ENCODE measurements around the gene PCK2. TPM values are rescaled to one million over a fixed set of nuclear protein-coding genes. Genes with fewer than 3 reads are reported as not detected.

PCK2 gene
- total RNA-seq, 1 donor from 2014 or later, result 64.2 TPM

- Mint-ChIP-seq H3K27me3 (peaks cover 2% of the 10 kb centered on the region), H3K9me3 (no peaks in the 10 kb centered on the region), H3K4me1 (peaks cover 34% of the 10 kb centered on the region), H3K36me3 (ENCODE audit: low read depth) (peaks cover 33% of the 10 kb centered on the region), H3K4me3 (peak within 1 kb of the TSS; percentile 99), H3K27ac (peak within 1 kb of the TSS; percentile 100)
- peak; percentile 99 for DNase-seq
- intact Hi-C loops (cut with micrococcal nuclease), result loop anchor here (1.0 to 10.0 kb wide), 12 partner anchors 20 to 557 kb away; partner anchors contain the start of genes CARMIL3, CHMP4A, EMC9 and GMPR2
Observed at GRCh38 chr14:24114532-24115421, 20.7 kb downstream of the PCK2 start, which contains the start of the genes DCAF11 and NRL. Gene DCAF11, plus strand, starts transcription at chr14:24114777. Its CDS starts 818 bp downstream, at chr14:24115595. Gene NRL, minus strand, starts transcription at chr14:24114949. Its CDS starts 32,101 bp downstream, at chr14:24082848.

DNA sequence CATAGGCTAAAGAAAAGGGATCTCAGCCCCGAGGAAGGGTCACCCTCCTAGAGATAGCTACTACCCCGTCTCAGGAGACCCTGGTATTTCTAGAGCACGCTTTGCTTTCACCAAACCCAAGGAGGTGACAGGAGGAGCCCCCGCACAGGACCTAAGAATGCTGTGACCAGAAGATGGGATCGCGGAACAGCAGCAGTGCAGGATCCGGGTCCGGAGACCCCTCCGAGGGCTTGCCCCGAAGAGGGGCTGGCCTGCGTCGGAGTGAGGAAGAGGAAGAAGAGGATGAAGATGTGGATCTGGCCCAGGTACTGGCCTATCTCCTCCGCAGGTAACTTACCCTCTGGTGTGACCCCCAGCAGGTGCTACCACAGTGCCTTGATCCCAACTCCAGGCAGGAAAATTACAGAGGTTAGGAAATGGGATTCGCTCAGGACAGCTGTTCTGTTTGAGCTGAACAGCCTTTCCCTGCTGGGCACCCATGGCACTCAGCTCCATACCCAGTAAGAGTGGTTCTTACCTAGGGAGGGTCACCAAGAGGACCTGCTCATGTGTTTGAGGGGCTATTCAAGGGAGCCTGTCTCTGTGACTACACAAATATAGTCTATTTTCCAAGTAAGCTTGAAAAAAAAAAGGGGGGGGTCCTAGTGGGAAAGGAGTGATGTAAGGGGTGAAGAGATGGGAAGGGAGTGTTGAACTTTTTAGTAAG is 21.5 kb downstream of the PCK2 start:
- Mint-ChIP-seq H3K4me3 (peak overlapping the region; percentile 99), H3K4me1 (peaks cover 34% of the 10 kb centered on the region), H3K36me3 (ENCODE audit: low read depth) (peaks cover 36% of the 10 kb centered on the region), H3K27me3 (peaks cover 2% of the 10 kb centered on the region), H3K9me3 (no peaks in the 10 kb centered on the region), H3K27ac (peak overlapping the region; percentile 100)
- intact Hi-C loops (cut with micrococcal nuclease), result loop anchor here (2.0 to 10.0 kb wide), 2 partner anchors 63 to 319 kb away; partner anchors contain the start of gene CARMIL3
- DNase-seq, result no peak

- H3K9me3 Mint-ChIP-seq, result no peaks in the 10 kb centered on the region
- DNase-seq, result no peak
- peaks cover 31% of the 10 kb centered on the region for H3K4me1 Mint-ChIP-seq
- H3K4me3 Mint-ChIP-seq, result peak overlapping the region; percentile 99
- peaks cover 2% of the 10 kb centered on the region for H3K27me3 Mint-ChIP-seq
- peaks cover 41% of the 10 kb centered on the region for H3K36me3 Mint-ChIP-seq (ENCODE audit: low read depth)
- peak overlapping the region; percentile 100 for H3K27ac Mint-ChIP-seq
- intact Hi-C loops (cut with micrococcal nuclease), result loop anchor here (10.0 kb wide), 1 partner anchor 319 kb away; no protein-coding TSS in a partner anchor
Observed at GRCh38 chr14:24116128-24116814, 22.2 kb downstream of the PCK2 start.

GRCh38 chr14:24117179-24117578 is 23.1 kb downstream of the PCK2 start:
- no peak for DNase-seq
- Mint-ChIP-seq H3K4me3 (no peak overlapping the region), H3K27me3 (peaks cover 2% of the 10 kb centered on the region), H3K9me3 (no peaks in the 10 kb centered on the region), H3K27ac (no peak overlapping the region), H3K36me3 (ENCODE audit: low read depth) (peaks cover 46% of the 10 kb centered on the region), H3K4me1 (peaks cover 30% of the 10 kb centered on the region)
- intact Hi-C loops (cut with micrococcal nuclease), result loop anchor here (10.0 kb wide), 1 partner anchor 318 kb away; no protein-coding TSS in a partner anchor

GRCh38 chr14:24119691-24120090 is 25.6 kb downstream of the PCK2 start:
- intact Hi-C loops (cut with micrococcal nuclease), result loop anchor here (10.0 kb wide), 1 partner anchor 315 kb away; no protein-coding TSS in a partner anchor
- Mint-ChIP-seq H3K36me3 (ENCODE audit: low read depth) (peaks cover 62% of the 10 kb centered on the region), H3K27me3 (peaks cover 2% of the 10 kb centered on the region)

DNA sequence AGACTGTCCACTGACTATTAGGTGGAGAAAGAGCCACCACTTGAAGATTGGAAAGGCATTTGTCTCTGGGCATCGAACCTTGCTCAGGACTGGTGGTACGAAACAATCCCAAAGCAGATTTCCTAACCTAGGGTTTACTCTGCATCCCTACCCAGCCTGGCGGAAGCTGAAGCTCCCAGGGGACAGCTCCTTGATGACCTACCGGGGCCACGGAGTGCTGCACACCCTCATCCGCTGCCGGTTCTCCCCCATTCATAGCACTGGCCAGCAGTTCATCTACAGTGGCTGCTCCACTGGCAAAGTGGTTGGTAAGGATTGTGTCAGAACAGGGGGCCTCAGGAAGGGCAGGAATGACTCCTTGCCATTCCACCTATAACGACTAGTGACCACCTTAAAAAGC is 27.1 kb downstream of the PCK2 start:
- H3K4me1 Mint-ChIP-seq, result peaks cover 18% of the 10 kb centered on the region
- DNase-seq, result no peak
- intact Hi-C loops (cut with micrococcal nuclease), result no loop called here
- H3K36me3 Mint-ChIP-seq (ENCODE audit: low read depth), result peaks cover 59% of the 10 kb centered on the region
- H3K27ac Mint-ChIP-seq, result no peak overlapping the region
- no peaks in the 10 kb centered on the region for H3K27me3 Mint-ChIP-seq
- no peak overlapping the region for H3K4me3 Mint-ChIP-seq
- no peaks in the 10 kb centered on the region for H3K9me3 Mint-ChIP-seq

More at GRCh38 chr14:24119691-24120090, 25.6 kb downstream of the PCK2 start:
- Mint-ChIP-seq H3K9me3 (no peaks in the 10 kb centered on the region), H3K27ac (no peak overlapping the region), H3K4me1 (peaks cover 31% of the 10 kb centered on the region), H3K4me3 (no peak overlapping the region)
- no peak for DNase-seq

DNA sequence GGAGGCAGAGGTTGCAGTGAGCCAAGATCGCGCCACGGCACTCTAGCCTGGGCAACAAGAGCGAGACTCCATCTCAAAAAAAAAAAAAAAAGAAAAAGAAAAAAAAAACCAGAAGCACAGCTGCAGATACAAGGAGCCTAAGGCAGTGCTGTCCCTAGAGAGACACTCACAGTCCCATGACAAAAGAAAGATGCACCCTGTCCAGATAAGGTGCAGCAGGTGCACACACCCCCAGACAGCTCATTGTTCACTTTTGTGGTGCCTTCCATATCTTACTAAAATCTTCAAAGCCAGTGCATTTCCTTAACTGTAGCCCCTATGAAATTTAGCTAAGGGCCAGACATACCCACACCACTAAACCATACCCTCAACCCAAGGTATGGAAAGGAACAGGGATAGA is 28.3 kb downstream of the PCK2 start:
- DNase-seq, result no peak
- Mint-ChIP-seq H3K27me3 (no peaks in the 10 kb centered on the region), H3K27ac (no peak overlapping the region), H3K9me3 (no peaks in the 10 kb centered on the region), H3K4me3 (no peak overlapping the region), H3K36me3 (ENCODE audit: low read depth) (peaks cover 56% of the 10 kb centered on the region), H3K4me1 (peaks cover 9% of the 10 kb centered on the region)
- intact Hi-C loops (cut with micrococcal nuclease), result no loop called here

- intact Hi-C loops (cut with micrococcal nuclease), result no loop called here
- Mint-ChIP-seq H3K36me3 (ENCODE audit: low read depth) (peaks cover 52% of the 10 kb centered on the region), H3K4me3 (no peak overlapping the region), H3K27ac (no peak overlapping the region), H3K27me3 (no peaks in the 10 kb centered on the region), H3K4me1 (peaks cover 7% of the 10 kb centered on the region), H3K9me3 (no peaks in the 10 kb centered on the region)
- no peak for DNase-seq
Observed at GRCh38 chr14:24122898-24123297, 28.8 kb downstream of the PCK2 start.

DNA sequence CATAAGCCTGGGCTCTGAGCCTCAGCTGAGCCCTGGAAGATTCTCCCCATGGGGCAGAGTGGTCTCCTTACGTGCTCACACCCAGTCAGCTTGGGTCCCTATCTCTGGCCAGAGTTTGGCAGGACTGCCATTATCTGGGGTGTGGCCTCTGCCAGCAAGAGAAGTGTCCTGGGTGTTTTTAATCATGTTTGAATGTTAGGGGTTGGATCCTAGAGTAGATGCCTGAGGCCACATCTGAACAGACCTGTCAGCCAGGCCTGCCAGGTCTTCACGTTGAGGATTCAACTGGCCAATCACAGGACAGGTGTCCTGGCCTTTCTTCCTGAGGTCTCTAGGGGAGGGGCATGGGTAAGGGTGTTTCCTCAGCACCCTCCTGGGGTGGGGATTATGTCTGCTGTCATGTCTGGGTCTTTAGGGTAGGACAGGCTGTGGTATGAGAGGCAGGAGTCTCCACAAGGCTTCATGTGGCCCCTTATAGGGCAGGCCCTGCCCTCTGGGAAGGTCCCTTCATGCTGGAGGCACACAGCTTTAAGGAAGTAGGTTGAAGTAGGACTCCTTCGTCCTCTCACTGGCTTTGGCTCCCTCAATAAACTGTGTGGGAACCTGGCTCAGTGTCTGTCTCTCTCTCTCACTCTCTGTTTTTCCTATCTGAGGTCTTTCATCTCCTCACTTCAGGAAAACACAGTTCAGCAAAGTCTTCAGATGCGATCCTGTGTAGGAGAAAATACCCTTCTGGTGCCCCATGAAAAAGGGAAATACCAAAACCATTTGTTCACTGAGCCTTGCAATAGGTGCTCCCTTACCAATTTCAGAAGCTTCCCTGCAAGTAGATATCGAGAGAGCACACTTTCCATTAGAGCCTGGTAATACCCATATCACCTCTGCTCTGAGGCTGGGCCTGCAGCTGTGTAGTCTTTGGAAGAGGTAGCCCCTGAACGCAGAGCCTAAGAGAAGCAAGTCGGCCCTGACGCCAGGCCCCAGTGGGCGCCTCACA is 29.6 kb downstream of the PCK2 start:
- Mint-ChIP-seq H3K27ac (peak overlapping the region; percentile 26), H3K4me3 (no peak overlapping the region), H3K4me1 (peaks cover 2% of the 10 kb centered on the region), H3K27me3 (no peaks in the 10 kb centered on the region), H3K36me3 (ENCODE audit: low read depth) (peaks cover 43% of the 10 kb centered on the region), H3K9me3 (no peaks in the 10 kb centered on the region)
- no peak for DNase-seq
- intact Hi-C loops (cut with micrococcal nuclease), result no loop called here

GRCh38 chr14:24126939-24127338 is 32.8 kb downstream of the PCK2 start:
- no peaks in the 10 kb centered on the region for H3K27me3 Mint-ChIP-seq
- no peak overlapping the region for H3K27ac Mint-ChIP-seq
- H3K4me1 Mint-ChIP-seq, result peaks cover 7% of the 10 kb centered on the region
- H3K4me3 Mint-ChIP-seq, result no peak overlapping the region
- H3K9me3 Mint-ChIP-seq, result no peaks in the 10 kb centered on the region
- peaks cover 27% of the 10 kb centered on the region for H3K36me3 Mint-ChIP-seq (ENCODE audit: low read depth)
- no peak for DNase-seq
- intact Hi-C loops (cut with micrococcal nuclease), result no loop called here

GRCh38 chr14:24127673-24128072 is 33.6 kb downstream of the PCK2 start:
- Mint-ChIP-seq H3K9me3 (no peaks in the 10 kb centered on the region), H3K36me3 (ENCODE audit: low read depth) (peaks cover 24% of the 10 kb centered on the region), H3K27me3 (no peaks in the 10 kb centered on the region), H3K27ac (no peak overlapping the region), H3K4me3 (no peak overlapping the region), H3K4me1 (peaks cover 11% of the 10 kb centered on the region)
- no peak for DNase-seq
- intact Hi-C loops (cut with micrococcal nuclease), result no loop called here

DNA sequence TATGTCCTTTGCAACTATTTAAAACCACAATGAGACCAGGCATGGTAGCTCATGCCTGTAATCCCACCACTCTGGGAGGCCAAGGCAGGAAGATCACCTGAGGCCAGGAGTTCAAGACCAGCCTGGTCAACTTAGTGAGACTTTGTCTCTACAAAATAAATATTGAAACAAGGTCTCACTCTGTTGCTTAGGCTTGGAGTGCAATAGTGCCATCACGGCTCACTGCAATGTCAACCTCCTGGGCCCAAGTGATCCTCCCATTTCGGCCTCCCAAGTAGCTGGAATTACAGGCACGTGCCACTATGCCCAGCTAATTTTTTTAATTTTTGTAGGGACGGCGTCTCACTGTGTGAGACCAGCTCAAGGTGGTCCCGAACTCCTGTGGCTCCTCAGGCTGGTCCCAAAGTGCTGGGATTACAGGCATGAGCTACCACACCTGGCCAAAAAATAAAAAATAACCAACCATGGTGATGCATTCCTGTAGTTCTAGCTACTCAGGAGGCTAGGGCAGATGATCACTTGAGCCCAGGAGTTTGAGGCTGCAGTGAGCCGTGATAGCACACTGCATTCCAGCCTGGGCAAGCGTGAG is 35.4 kb downstream of the PCK2 start:
- H3K36me3 Mint-ChIP-seq (ENCODE audit: low read depth), result peaks cover 11% of the 10 kb centered on the region
- H3K4me1 Mint-ChIP-seq, result peaks cover 13% of the 10 kb centered on the region

More for the DNA sequence above, 35.4 kb downstream of the PCK2 start:
- Mint-ChIP-seq H3K9me3 (no peaks in the 10 kb centered on the region), H3K27me3 (no peaks in the 10 kb centered on the region), H3K27ac (no peak overlapping the region), H3K4me3 (no peak overlapping the region)
- intact Hi-C loops (cut with micrococcal nuclease), result no loop called here
- DNase-seq, result no peak

Measured in activated CD4-positive, alpha-beta T cell treated with anti-CD3 and anti-CD28 coated beads, Interleukin-2, amount 10 ng/mL, durations not matched to agents 24 days and 14 days (primary cell).